H9 (cell line): ENCODE data around the gene PNMT. TPM values are rescaled to one million over a fixed set of nuclear protein-coding genes. Genes with fewer than 3 reads are reported as not detected.

ENCODE experiments used
- DNase-seq: peaks from one replicate; pipeline ENCODE4 v3.0.0-alpha.2; 2017
- H2AFZ ChIP-seq: one replicate; pipeline ENCODE4 v1.6.1; 2013; ENCODE audit warnings: mild to moderate bottlenecking, low read length, control low read depth, moderate library complexity
- H2AK5ac ChIP-seq: 2 replicates; pipeline ENCODE4 v1.6.1; 2013; ENCODE audit warnings: low read length, control low read depth, mixed read lengths; ENCODE audit not compliant: insufficient read length
- H2BK120ac ChIP-seq: one replicate; pipeline ENCODE4 v1.6.1; 2013; ENCODE audit warnings: low read depth, mild to moderate bottlenecking, low read length, control low read depth, inconsistent platforms; ENCODE audit not compliant: poor library complexity, severe bottlenecking
- H2BK12ac ChIP-seq: 2 replicates; pipeline ENCODE4 v1.6.1; 2013; ENCODE audit warnings: low read length, control low read depth, mixed read lengths, low read depth; ENCODE audit not compliant: insufficient read length
- H2BK15ac ChIP-seq: 2 replicates; pipeline ENCODE4 v1.6.1; 2013; ENCODE audit warnings: low read depth, low read length, control low read depth
- H2BK20ac ChIP-seq: one replicate; pipeline ENCODE4 v1.6.1; 2013; ENCODE audit warnings: low read depth, mild to moderate bottlenecking, low read length, control low read depth, inconsistent platforms; ENCODE audit not compliant: poor library complexity, severe bottlenecking
- H2BK5ac ChIP-seq: 2 replicates; pipeline ENCODE4 v1.6.1; 2013; ENCODE audit warnings: low read length, control low read depth, mixed read lengths; ENCODE audit not compliant: insufficient read length
- H3K14ac ChIP-seq: 2 replicates; pipeline ENCODE4 v1.6.1; 2013; ENCODE audit warnings: low read length, control low read depth; ENCODE audit not compliant: insufficient read depth
- H3K18ac ChIP-seq: 2 replicates; pipeline ENCODE4 v1.6.1; 2013; ENCODE audit warnings: low read depth, mild to moderate bottlenecking, mixed read lengths, low read length, control low read depth; ENCODE audit not compliant: insufficient read length
- H3K23ac ChIP-seq: 2 replicates; pipeline ENCODE4 v1.6.1; 2013; ENCODE audit warnings: low read length, control low read depth, mixed read lengths, low read depth; ENCODE audit not compliant: insufficient read length
- H3K23me2 ChIP-seq: 2 replicates; pipeline ENCODE4 v1.6.1; 2013; ENCODE audit warnings: low read depth, mild to moderate bottlenecking, mixed read lengths, low read length, control low read depth; ENCODE audit not compliant: insufficient read length, poor library complexity, severe bottlenecking
- H3K27ac ChIP-seq: 2 replicates; pipeline ENCODE4 v1.5.1; 2013; ENCODE audit warnings: low read length, control low read depth, mixed read lengths, low read depth; ENCODE audit not compliant: insufficient read length
- H3K27me3 ChIP-seq: 2 replicates; pipeline ENCODE4 v1.6.1; 2013; ENCODE audit warnings: low read length, control low read depth, inconsistent platforms; ENCODE audit not compliant: insufficient read depth
- H3K4ac ChIP-seq: 2 replicates; pipeline ENCODE4 v1.6.1; 2013; ENCODE audit warnings: low read depth, mild to moderate bottlenecking, control low read depth, inconsistent platforms, low read length, moderate library complexity
- H3K4me1 ChIP-seq: 2 replicates; pipeline ENCODE4 v1.6.1; 2013; ENCODE audit warnings: low read length, control low read depth, inconsistent platforms; ENCODE audit not compliant: insufficient read depth
- H3K4me2 ChIP-seq: 2 replicates; pipeline ENCODE4 v1.6.1; 2013; ENCODE audit warnings: low read length, control low read depth, mixed read lengths; ENCODE audit not compliant: insufficient read length, insufficient read depth
- H3K56ac ChIP-seq: 2 replicates; pipeline ENCODE4 v1.6.1; 2013; ENCODE audit warnings: low read depth, mild to moderate bottlenecking, mixed read lengths, low read length, control low read depth; ENCODE audit not compliant: insufficient read length
- H3K79me1 ChIP-seq: 2 replicates; pipeline ENCODE4 v1.6.1; 2013; ENCODE audit warnings: low read depth, mild to moderate bottlenecking, moderate library complexity, low read length, control low read depth, inconsistent platforms; ENCODE audit not compliant: insufficient read depth, poor library complexity, severe bottlenecking
- H3K79me2 ChIP-seq: 2 replicates; pipeline ENCODE4 v1.6.1; 2013; ENCODE audit warnings: low read length, control low read depth, inconsistent platforms; ENCODE audit not compliant: insufficient read depth
- H3K9ac ChIP-seq: 2 replicates; pipeline ENCODE4 v1.6.1; 2013; ENCODE audit warnings: low read length, control low read depth, mixed read lengths; ENCODE audit not compliant: insufficient read length; ENCODE audit errors: extremely low read depth
- H3K9me3 ChIP-seq: one replicate; pipeline ENCODE4 v1.6.1; 2013; ENCODE audit warnings: low read depth, low read length, inconsistent platforms; ENCODE audit not compliant: control insufficient read depth
- H3T11ph ChIP-seq: one replicate; pipeline ENCODE4 v1.6.1; 2013; ENCODE audit warnings: mild to moderate bottlenecking, low read length, control low read depth, inconsistent platforms
- H4K20me1 ChIP-seq: one replicate; pipeline ENCODE4 v1.6.1; 2013; ENCODE audit not compliant: control insufficient read depth, insufficient read length, insufficient read depth
- H4K5ac ChIP-seq: 2 replicates; pipeline ENCODE4 v1.6.1; 2013; ENCODE audit warnings: low read depth, mild to moderate bottlenecking, mixed read lengths, low read length, control low read depth; ENCODE audit not compliant: insufficient read length
- H4K8ac ChIP-seq: replicated peaks from 2 replicates; pipeline ENCODE4 v1.6.1; 2013; ENCODE audit warnings: low read length, control low read depth, mixed read lengths, low read depth; ENCODE audit not compliant: insufficient read length
- H4K91ac ChIP-seq: 2 replicates; pipeline ENCODE4 v1.6.1; 2013; ENCODE audit warnings: low read depth, mild to moderate bottlenecking, moderate library complexity, mixed read lengths, low read length, control low read depth; ENCODE audit not compliant: insufficient read length
- H3K27ac Mint-ChIP-seq, 3 experiments: 2 replicates in 2 of 3; 3 replicates in 1 of 3; pipeline ENCODE4 v1.8.0; 2020 to 2021; ENCODE audit warnings: mixed read lengths in 3 of 3, mild to moderate bottlenecking in 1 of 3, moderate library complexity in 1 of 3
- H3K27me3 Mint-ChIP-seq: 2 replicates; pipeline ENCODE4 v1.8.0; 2021; ENCODE audit warnings: low read depth, mild to moderate bottlenecking, moderate library complexity, mixed read lengths
- H3K36me3 Mint-ChIP-seq, 3 experiments: 2 replicates in 2 of 3; 3 replicates in 1 of 3; pipeline ENCODE4 v1.8.0; 2020 to 2021; ENCODE audit warnings: low read depth in 3 of 3, mixed read lengths in 3 of 3; ENCODE audit not compliant: insufficient read depth in 1 of 3
- H3K4me1 Mint-ChIP-seq, 2 experiments: 2 replicates each; pipeline ENCODE4 v1.8.0; 2020; ENCODE audit warnings: mixed read lengths in 2 of 2
- H3K4me3 Mint-ChIP-seq, 2 experiments: 2 replicates in 1 of 2; 3 replicates in 1 of 2; pipeline ENCODE4 v1.8.0; 2020 to 2021; ENCODE audit warnings: mild to moderate bottlenecking in 2 of 2, mixed read lengths in 2 of 2, moderate library complexity in 1 of 2
- H3K9me3 Mint-ChIP-seq, 2 experiments: 2 replicates in 1 of 2; 3 replicates in 1 of 2; pipeline ENCODE4 v1.8.0; 2020; ENCODE audit warnings: mild to moderate bottlenecking in 2 of 2, mixed read lengths in 2 of 2, moderate library complexity in 1 of 2
- WGBS: extraction: QIAGEN DNeasy Blood & Tissue Kit; methylation state at CpG from one replicate; pipeline ENCODE4 v1.1.7; 2013; ENCODE audit warnings: missing lambda C conversion rate, low lambda C conversion rate, mixed read lengths; ENCODE audit not compliant: insufficient read length; ENCODE audit errors: extremely low coverage; 5-methylcytosine and 5-hydroxymethylcytosine counted together
- total RNA-seq: library from RNA; stranded (reverse); gene quantifications from 2 replicates; pipeline ENCODE4 v1.2.1, GENCODE V29; 2021
- TF ChIP-seq, protein P1 (sequence below): fragments of 200-600 bp; sonication (generic); conservative IDR thresholded peaks from 3 replicates; pipeline ENCODE4 v1.8.0; 2021; ENCODE audit warnings: antibody characterized with exemption, mild to moderate bottlenecking

Gene PNMT
- total RNA-seq, 1 experiment from 2014 or later, result 2.1 TPM

DNA sequence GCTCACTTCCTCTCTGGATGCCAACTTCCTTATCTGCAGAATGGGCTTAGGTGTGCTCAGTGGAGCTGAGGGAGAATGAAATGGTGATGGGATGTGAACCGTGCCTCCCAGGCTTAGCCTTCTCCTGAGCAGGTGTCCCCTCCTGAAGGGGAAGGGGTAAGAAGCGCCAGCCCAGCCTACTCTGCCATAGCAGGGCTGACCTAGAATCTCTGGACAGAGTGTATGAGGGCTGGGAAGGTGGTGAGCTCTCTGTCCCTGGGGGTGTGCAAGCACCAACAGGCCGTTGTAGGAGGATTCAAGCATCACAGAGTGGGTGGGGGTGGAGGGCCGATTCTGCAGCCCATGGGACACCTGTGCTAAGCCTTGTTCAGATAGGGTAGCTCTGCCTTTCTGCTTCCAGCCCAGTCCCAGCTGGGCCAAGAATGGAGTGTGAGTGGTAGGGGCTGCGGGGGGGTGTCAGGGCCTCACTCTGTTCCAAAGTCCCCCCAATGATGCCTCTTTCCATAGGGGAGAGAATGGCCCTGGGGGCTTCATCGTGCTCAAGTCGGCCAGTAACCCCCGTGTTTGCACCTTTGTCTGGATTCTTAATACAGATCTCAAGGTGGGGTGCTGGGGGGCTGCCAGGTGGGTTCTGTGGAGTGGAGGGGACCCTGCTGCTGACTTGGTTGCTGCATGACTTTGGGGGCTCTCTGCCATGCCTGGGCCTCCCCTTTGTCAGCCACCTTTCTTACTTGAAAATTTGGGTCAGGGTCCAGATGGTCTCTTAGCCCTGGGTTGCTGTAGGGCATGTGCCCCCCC is 6.3 kb upstream of the PNMT start:
- Histone ChIP-seq H3K27ac (no peak overlapping the region), H4K91ac (no peak overlapping the region), H3K56ac (no peak overlapping the region), H3K23ac (no peak overlapping the region), H4K5ac (no peak overlapping the region), H2BK5ac (no peak overlapping the region), H3K27me3 (peaks cover 3% of the 10 kb centered on the region; the same call in 1 of the 2 replicates), H3K79me1 (no peaks in the 10 kb centered on the region), H2BK15ac (no peak overlapping the region), H4K8ac (no peak overlapping the region), H3K9me3 (no peaks in the 10 kb centered on the region), H2AK5ac (no peak overlapping the region), H2BK120ac (no peak overlapping the region), H2BK12ac (no peak overlapping the region), H3K14ac (no peak overlapping the region), H3K4ac (no peak overlapping the region), H3T11ph (no peak overlapping the region), H3K4me2 (no peak overlapping the region), H3K4me1 (peaks cover 6% of the 10 kb centered on the region; the same call in 1 of the 2 replicates), H3K18ac (no peak overlapping the region), H3K9ac (no peak overlapping the region), H2AFZ (no peak overlapping the region), H2BK20ac (no peak overlapping the region), H4K20me1 (no peaks in the 10 kb centered on the region), H3K79me2 (no peaks in the 10 kb centered on the region), H3K23me2 (peaks cover under 1% of the 10 kb centered on the region)
- no CpG with 5 or more reads among the region's 8 CpGs for WGBS
- Mint-ChIP-seq H3K27me3 (peaks cover 27% of the 10 kb centered on the region), H3K4me3 (no peak overlapping the region), H3K9me3 (no peaks in the 10 kb centered on the region), H3K4me1 (peaks cover 27 to 56% of the 10 kb centered on the region in 2 experiments), H3K27ac (no peak overlapping the region; a peak in 1 of 7 replicates), H3K36me3 (peaks cover 5 to 25% (median 11%) of the 10 kb centered on the region in 3 experiments; a peak in 6 of 7 replicates)
- TF ChIP-seq, protein P1, sequence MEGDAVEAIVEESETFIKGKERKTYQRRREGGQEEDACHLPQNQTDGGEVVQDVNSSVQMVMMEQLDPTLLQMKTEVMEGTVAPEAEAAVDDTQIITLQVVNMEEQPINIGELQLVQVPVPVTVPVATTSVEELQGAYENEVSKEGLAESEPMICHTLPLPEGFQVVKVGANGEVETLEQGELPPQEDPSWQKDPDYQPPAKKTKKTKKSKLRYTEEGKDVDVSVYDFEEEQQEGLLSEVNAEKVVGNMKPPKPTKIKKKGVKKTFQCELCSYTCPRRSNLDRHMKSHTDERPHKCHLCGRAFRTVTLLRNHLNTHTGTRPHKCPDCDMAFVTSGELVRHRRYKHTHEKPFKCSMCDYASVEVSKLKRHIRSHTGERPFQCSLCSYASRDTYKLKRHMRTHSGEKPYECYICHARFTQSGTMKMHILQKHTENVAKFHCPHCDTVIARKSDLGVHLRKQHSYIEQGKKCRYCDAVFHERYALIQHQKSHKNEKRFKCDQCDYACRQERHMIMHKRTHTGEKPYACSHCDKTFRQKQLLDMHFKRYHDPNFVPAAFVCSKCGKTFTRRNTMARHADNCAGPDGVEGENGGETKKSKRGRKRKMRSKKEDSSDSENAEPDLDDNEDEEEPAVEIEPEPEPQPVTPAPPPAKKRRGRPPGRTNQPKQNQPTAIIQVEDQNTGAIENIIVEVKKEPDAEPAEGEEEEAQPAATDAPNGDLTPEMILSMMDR, result no peak
- no peak for DNase-seq
